Kidney (tissue), 14 donors: ENCODE measurements around the gene PPCDC. TPM values are rescaled to one million over a fixed set of nuclear protein-coding genes. Genes with fewer than 3 reads are reported as not detected.

Experiments
- DNase-seq, 5 donors: peaks; one replicate each; pipeline ENCODE4 v3.0.0-alpha.2; 2013 to 2020
- FAIRE-seq: peaks from 2 replicates; lab custom pipeline; 2012; peaks lifted over from hg19 to GRCh38; lab: Jason Lieb, UNC
- H3K27ac ChIP-seq, 2 donors: one replicate each; pipeline ENCODE4 v1.7.0; 2013; ENCODE audit warnings: low read depth in 2 of 2, low read length in 2 of 2, inconsistent platforms in 1 of 2
- H3K27me3 ChIP-seq: one replicate; pipeline ENCODE4 v1.7.1; 2013; ENCODE audit warnings: low read length, inconsistent platforms; ENCODE audit not compliant: control insufficient read depth, insufficient read depth
- H3K36me3 ChIP-seq, 3 donors: one replicate each; pipeline versions ENCODE4 v1.7.0 to v1.7.1; 2013; ENCODE audit warnings: low read length in 3 of 3, control low read depth in 1 of 3, inconsistent platforms in 1 of 3; ENCODE audit not compliant: insufficient read depth in 3 of 3, control insufficient read depth in 2 of 3
- H3K4me1 ChIP-seq, 3 donors: one replicate each; pipeline versions ENCODE4 v1.7.0 to v1.7.1; 2013; ENCODE audit warnings: low read length in 3 of 3, inconsistent platforms in 1 of 3, low read depth in 1 of 3; ENCODE audit not compliant: control insufficient read depth in 2 of 3, insufficient read depth in 2 of 3
- H3K4me3 ChIP-seq, 3 donors: one replicate each; pipeline versions ENCODE4 v1.7.0 to v1.8.1; 2013; ENCODE audit warnings: low read length in 3 of 3, control low read depth in 1 of 3, inconsistent platforms in 1 of 3
- H3K9ac ChIP-seq, 3 donors: one replicate each; pipeline versions ENCODE4 v1.7.0 to v1.7.1; 2013; ENCODE audit warnings: low read length in 3 of 3, control low read depth in 1 of 3, inconsistent platforms in 1 of 3
- H3K9me3 ChIP-seq, 3 donors: one replicate each; pipeline versions ENCODE4 v1.7.0 to v1.7.1; 2013; ENCODE audit warnings: low read length in 3 of 3, control low read depth in 1 of 3, inconsistent platforms in 1 of 3; ENCODE audit not compliant: control insufficient read depth in 2 of 3, insufficient read depth in 1 of 3
- intact Hi-C: fragments of 100-400 bp; cut with DNase I; formaldehyde crosslinking; loops from one replicate; pipeline ENCODE4 v1.11.1; 2022
- polyA plus RNA-seq: library from polyadenylated mRNA; stranded (reverse); fragments of 350-450 nt; fragmentation: Illumina TruSeq; extraction: RNeasy Lipid Tissue Mini Kit (QIAGEN cat#74804); gene quantifications from one replicate; pipeline ENCODE4 v1.2.3, GENCODE V29; 2014; ENCODE audit warnings: low read depth, low replicate concordance; ENCODE audit not compliant: insufficient read depth
- total RNA-seq: library from RNA; stranded (reverse); fragmentation: NEBNext Ultra II Directional; extraction: Animal tissue kit (Norgen Biotek cat#: 25700); gene quantifications from one replicate; pipeline ENCODE4 v1.2.1, GENCODE V29; 2021
- TF ChIP-seq, protein P1 (sequence below): IDR thresholded peaks from 3 replicates; pipeline ENCODE4 v1.5.1; 2012; ENCODE audit warnings: mild to moderate bottlenecking, moderate library complexity, borderline replicate concordance; ENCODE audit not compliant: insufficient read depth; ENCODE audit errors: extremely low read depth
- donor health status: control.
- donor health status: control.
- donor health status: control.
- donor health status: control.
- donor health status: control.
- donor health status: DM: yes; HTN: yes; CAD: no.
- donor health status: Normal renal cell carcinoma (clear cell type).

Gene PPCDC
- total and polyA plus RNA-seq, 2 donors from 2014 or later: 16.3 to 25.3 TPM

GRCh38 chr15:75001310-75001709 is 22.1 kb upstream of the PPCDC start:
- Histone ChIP-seq H3K4me1 (peaks cover 0 to 3% (median 0%) of the 10 kb centered on the region in 3 donors), H3K9ac (no peak overlapping the region), H3K36me3 (no peaks in the 10 kb centered on the region), H3K27ac (no peak overlapping the region), H3K9me3 (no peaks in the 10 kb centered on the region), H3K4me3 (no peak overlapping the region), H3K27me3 (no peaks in the 10 kb centered on the region)
- no peak for DNase-seq
- TF ChIP-seq, protein P1, sequence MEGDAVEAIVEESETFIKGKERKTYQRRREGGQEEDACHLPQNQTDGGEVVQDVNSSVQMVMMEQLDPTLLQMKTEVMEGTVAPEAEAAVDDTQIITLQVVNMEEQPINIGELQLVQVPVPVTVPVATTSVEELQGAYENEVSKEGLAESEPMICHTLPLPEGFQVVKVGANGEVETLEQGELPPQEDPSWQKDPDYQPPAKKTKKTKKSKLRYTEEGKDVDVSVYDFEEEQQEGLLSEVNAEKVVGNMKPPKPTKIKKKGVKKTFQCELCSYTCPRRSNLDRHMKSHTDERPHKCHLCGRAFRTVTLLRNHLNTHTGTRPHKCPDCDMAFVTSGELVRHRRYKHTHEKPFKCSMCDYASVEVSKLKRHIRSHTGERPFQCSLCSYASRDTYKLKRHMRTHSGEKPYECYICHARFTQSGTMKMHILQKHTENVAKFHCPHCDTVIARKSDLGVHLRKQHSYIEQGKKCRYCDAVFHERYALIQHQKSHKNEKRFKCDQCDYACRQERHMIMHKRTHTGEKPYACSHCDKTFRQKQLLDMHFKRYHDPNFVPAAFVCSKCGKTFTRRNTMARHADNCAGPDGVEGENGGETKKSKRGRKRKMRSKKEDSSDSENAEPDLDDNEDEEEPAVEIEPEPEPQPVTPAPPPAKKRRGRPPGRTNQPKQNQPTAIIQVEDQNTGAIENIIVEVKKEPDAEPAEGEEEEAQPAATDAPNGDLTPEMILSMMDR: no peak
- FAIRE-seq: no peak
- intact Hi-C loops: no loop called here

DNA sequence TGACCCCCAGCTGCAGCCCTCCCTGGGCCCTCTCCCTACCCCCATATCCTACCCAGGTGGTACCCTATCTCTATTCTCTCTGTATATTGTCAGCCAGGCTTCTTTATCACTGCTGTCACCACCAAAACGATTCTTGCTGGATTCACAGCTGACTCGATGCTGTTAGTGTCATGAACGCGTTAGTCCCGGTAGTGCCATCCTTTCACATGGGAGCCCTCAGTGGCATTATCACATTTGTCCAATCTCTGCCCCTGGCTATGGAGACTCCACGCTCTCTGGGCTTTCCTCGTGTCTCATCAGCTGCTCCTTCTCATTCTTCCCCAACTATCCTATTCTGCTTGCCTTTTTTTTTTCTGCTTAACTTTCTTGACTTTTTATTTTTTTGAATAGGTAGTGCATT is 21.0 kb upstream of the PPCDC start:
- TF ChIP-seq, protein P1: no peak
- no peak overlapping the region for H3K9ac ChIP-seq
- H3K27me3 ChIP-seq: no peaks in the 10 kb centered on the region
- no peaks in the 10 kb centered on the region for H3K36me3 ChIP-seq
- H3K4me1 ChIP-seq: no peaks in the 10 kb centered on the region
- no peaks in the 10 kb centered on the region for H3K9me3 ChIP-seq
- intact Hi-C loops: no loop called here
- FAIRE-seq: no peak
- no peak overlapping the region for H3K4me3 ChIP-seq
- no peak overlapping the region for H3K27ac ChIP-seq
- no peak for DNase-seq

GRCh38 chr15:75007216-75007615 is 16.2 kb upstream of the PPCDC start:
- intact Hi-C loops: no loop called here
- no peak overlapping the region for H3K9ac ChIP-seq
- H3K9me3 ChIP-seq: no peaks in the 10 kb centered on the region
- no peaks in the 10 kb centered on the region for H3K4me1 ChIP-seq
- no peaks in the 10 kb centered on the region for H3K36me3 ChIP-seq
- TF ChIP-seq, protein P1: no peak
- H3K27me3 ChIP-seq: no peaks in the 10 kb centered on the region
- FAIRE-seq (no peak), DNase-seq (no peak)
- no peak overlapping the region for H3K4me3 ChIP-seq
- no peak overlapping the region for H3K27ac ChIP-seq

DNA sequence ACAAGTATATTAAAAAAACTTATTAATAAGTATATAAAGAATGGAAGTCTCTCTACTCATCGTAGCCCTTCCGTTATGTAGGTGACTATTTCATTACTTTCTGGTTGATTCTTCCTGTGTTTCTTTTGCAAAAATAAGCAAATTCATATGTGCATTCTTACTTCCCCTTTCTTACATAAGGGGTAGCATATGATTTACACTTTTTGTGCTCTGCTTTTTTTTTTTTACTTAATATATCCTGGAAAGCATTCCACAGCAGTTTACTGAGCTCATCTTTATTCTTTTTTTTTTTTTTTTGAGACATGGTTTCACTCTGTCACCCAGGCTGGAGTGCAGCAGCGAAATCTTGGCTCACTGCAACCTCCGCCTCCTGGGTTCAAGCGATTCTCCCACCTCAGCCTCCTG is 15.2 kb upstream of the PPCDC start:
- Histone ChIP-seq H3K9ac (no peak overlapping the region), H3K27me3 (no peaks in the 10 kb centered on the region), H3K27ac (no peak overlapping the region), H3K36me3 (no peaks in the 10 kb centered on the region), H3K9me3 (no peaks in the 10 kb centered on the region), H3K4me1 (no peaks in the 10 kb centered on the region), H3K4me3 (no peak overlapping the region)
- intact Hi-C loops: no loop called here
- DNase-seq: no peak
- FAIRE-seq: no peak
- TF ChIP-seq, protein P1: no peak
